Kidney (tissue), 14 donors: ENCODE results near the gene POLR3E. TPM values are rescaled to one million over a fixed set of nuclear protein-coding genes. Genes with fewer than 3 reads are reported as not detected.

Experiments used
- DNase-seq, 5 donors: peaks; one replicate each; pipeline ENCODE4 v3.0.0-alpha.2; 2013 to 2020
- FAIRE-seq: peaks from 2 replicates; lab custom pipeline; 2012; peaks lifted over from hg19 to GRCh38; lab: Jason Lieb, UNC
- H3K27ac ChIP-seq, 2 donors: one replicate each; pipeline ENCODE4 v1.7.0; 2013; ENCODE audit warnings: low read depth in 2 of 2, low read length in 2 of 2, inconsistent platforms in 1 of 2
- H3K27me3 ChIP-seq: one replicate; pipeline ENCODE4 v1.7.1; 2013; ENCODE audit warnings: low read length, inconsistent platforms; ENCODE audit not compliant: control insufficient read depth, insufficient read depth
- H3K36me3 ChIP-seq, 3 donors: one replicate each; pipeline versions ENCODE4 v1.7.0 to v1.7.1; 2013; ENCODE audit warnings: low read length in 3 of 3, control low read depth in 1 of 3, inconsistent platforms in 1 of 3; ENCODE audit not compliant: insufficient read depth in 3 of 3, control insufficient read depth in 2 of 3
- H3K4me1 ChIP-seq, 3 donors: one replicate each; pipeline versions ENCODE4 v1.7.0 to v1.7.1; 2013; ENCODE audit warnings: low read length in 3 of 3, inconsistent platforms in 1 of 3, low read depth in 1 of 3; ENCODE audit not compliant: control insufficient read depth in 2 of 3, insufficient read depth in 2 of 3
- H3K4me3 ChIP-seq, 3 donors: one replicate each; pipeline versions ENCODE4 v1.7.0 to v1.8.1; 2013; ENCODE audit warnings: low read length in 3 of 3, control low read depth in 1 of 3, inconsistent platforms in 1 of 3
- H3K9ac ChIP-seq, 3 donors: one replicate each; pipeline versions ENCODE4 v1.7.0 to v1.7.1; 2013; ENCODE audit warnings: low read length in 3 of 3, control low read depth in 1 of 3, inconsistent platforms in 1 of 3
- H3K9me3 ChIP-seq, 3 donors: one replicate each; pipeline versions ENCODE4 v1.7.0 to v1.7.1; 2013; ENCODE audit warnings: low read length in 3 of 3, control low read depth in 1 of 3, inconsistent platforms in 1 of 3; ENCODE audit not compliant: control insufficient read depth in 2 of 3, insufficient read depth in 1 of 3
- CTCF ChIP-seq: IDR thresholded peaks from 3 replicates; pipeline ENCODE4 v1.5.1; 2012; ENCODE audit warnings: mild to moderate bottlenecking, moderate library complexity, borderline replicate concordance; ENCODE audit not compliant: insufficient read depth; ENCODE audit errors: extremely low read depth
- intact Hi-C: fragments of 100-400 bp; cut with DNase I; formaldehyde crosslinking; loops from one replicate; pipeline ENCODE4 v1.11.1; 2022
- polyA plus RNA-seq: library from polyadenylated mRNA; stranded (reverse); fragments of 350-450 nt; fragmentation: Illumina TruSeq; extraction: RNeasy Lipid Tissue Mini Kit (QIAGEN cat#74804); gene quantifications from one replicate; pipeline ENCODE4 v1.2.3, GENCODE V29; 2014; ENCODE audit warnings: low read depth, low replicate concordance; ENCODE audit not compliant: insufficient read depth
- total RNA-seq: library from RNA; stranded (reverse); fragmentation: NEBNext Ultra II Directional; extraction: Animal tissue kit (Norgen Biotek cat#: 25700); gene quantifications from one replicate; pipeline ENCODE4 v1.2.1, GENCODE V29; 2021
- donor health status: control.
- donor health status: control.
- donor health status: control.
- donor health status: control.
- donor health status: control.
- donor health status: DM: yes; HTN: yes; CAD: no.
- donor health status: Normal renal cell carcinoma (clear cell type).

The POLR3E gene
- total and polyA plus RNA-seq, 2 donors from 2014 or later = 21.3 to 41.4 TPM

- no peak overlapping the region for H3K27ac ChIP-seq
- peaks cover 0 to 13% (median 11%) of the 10 kb centered on the region in 3 donors for H3K4me1 ChIP-seq
- no peaks in the 10 kb centered on the region for H3K9me3 ChIP-seq
- FAIRE-seq (no peak), DNase-seq (no peak)
- no peak overlapping the region for H3K4me3 ChIP-seq
- H3K27me3 ChIP-seq = no peaks in the 10 kb centered on the region
- intact Hi-C loops = no loop called here
- TF ChIP-seq CTCF = no peak
- H3K36me3 ChIP-seq = no peaks in the 10 kb centered on the region
- H3K9ac ChIP-seq = no peak overlapping the region
Measured at GRCh38 chr16:22375963-22376640, 78.9 kb downstream of the POLR3E start.

- Histone ChIP-seq H3K4me3 (no peak overlapping the region), H3K27me3 (no peaks in the 10 kb centered on the region), H3K9ac (no peak overlapping the region), H3K4me1 (peaks cover 0 to 5% (median 4%) of the 10 kb centered on the region in 3 donors), H3K36me3 (no peaks in the 10 kb centered on the region), H3K9me3 (no peaks in the 10 kb centered on the region), H3K27ac (no peak overlapping the region)
- FAIRE-seq = no peak
- no peak for DNase-seq
- intact Hi-C loops = no loop called here
- no peak for TF ChIP-seq CTCF
Measured at GRCh38 chr16:22379656-22380055, 82.4 kb downstream of the POLR3E start.

GRCh38 chr16:22380529-22380928 is 83.3 kb downstream of the POLR3E start:
- no peak for DNase-seq

More at GRCh38 chr16:22380529-22380928, 83.3 kb downstream of the POLR3E start:
- no peaks in the 10 kb centered on the region for H3K27me3 ChIP-seq
- no peak overlapping the region for H3K4me3 ChIP-seq
- H3K27ac ChIP-seq = no peak overlapping the region
- no peaks in the 10 kb centered on the region for H3K9me3 ChIP-seq
- TF ChIP-seq CTCF = no peak
- H3K4me1 ChIP-seq = no peaks in the 10 kb centered on the region
- no peak overlapping the region for H3K9ac ChIP-seq
- no peaks in the 10 kb centered on the region for H3K36me3 ChIP-seq
- intact Hi-C loops = no loop called here
- FAIRE-seq = no peak
